Stimulated activated CD8-positive, alpha-beta memory T cell treated with anti-CD3 and anti-CD28 coated beads, Interleukin-2, amount 100 ng/mL, for 1 hour (primary cell): ENCODE measurements around the gene DCAF17.

ENCODE experiments used
- DNase-seq, 2 donors: peaks; one replicate each; pipeline ENCODE4 v3.0.0-alpha.2; 2020; ENCODE audit warnings: low read depth in 2 of 2

Gene DCAF17, protein sequence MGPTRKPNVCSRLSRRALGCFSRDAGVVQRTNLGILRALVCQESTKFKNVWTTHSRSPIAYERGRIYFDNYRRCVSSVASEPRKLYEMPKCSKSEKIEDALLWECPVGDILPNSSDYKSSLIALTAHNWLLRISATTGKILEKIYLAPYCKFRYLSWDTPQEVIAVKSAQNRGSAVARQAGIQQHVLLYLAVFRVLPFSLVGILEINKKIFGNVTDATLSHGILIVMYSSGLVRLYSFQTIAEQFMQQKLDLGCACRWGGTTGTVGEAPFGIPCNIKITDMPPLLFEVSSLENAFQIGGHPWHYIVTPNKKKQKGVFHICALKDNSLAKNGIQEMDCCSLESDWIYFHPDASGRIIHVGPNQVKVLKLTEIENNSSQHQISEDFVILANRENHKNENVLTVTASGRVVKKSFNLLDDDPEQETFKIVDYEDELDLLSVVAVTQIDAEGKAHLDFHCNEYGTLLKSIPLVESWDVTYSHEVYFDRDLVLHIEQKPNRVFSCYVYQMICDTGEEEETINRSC

DNA sequence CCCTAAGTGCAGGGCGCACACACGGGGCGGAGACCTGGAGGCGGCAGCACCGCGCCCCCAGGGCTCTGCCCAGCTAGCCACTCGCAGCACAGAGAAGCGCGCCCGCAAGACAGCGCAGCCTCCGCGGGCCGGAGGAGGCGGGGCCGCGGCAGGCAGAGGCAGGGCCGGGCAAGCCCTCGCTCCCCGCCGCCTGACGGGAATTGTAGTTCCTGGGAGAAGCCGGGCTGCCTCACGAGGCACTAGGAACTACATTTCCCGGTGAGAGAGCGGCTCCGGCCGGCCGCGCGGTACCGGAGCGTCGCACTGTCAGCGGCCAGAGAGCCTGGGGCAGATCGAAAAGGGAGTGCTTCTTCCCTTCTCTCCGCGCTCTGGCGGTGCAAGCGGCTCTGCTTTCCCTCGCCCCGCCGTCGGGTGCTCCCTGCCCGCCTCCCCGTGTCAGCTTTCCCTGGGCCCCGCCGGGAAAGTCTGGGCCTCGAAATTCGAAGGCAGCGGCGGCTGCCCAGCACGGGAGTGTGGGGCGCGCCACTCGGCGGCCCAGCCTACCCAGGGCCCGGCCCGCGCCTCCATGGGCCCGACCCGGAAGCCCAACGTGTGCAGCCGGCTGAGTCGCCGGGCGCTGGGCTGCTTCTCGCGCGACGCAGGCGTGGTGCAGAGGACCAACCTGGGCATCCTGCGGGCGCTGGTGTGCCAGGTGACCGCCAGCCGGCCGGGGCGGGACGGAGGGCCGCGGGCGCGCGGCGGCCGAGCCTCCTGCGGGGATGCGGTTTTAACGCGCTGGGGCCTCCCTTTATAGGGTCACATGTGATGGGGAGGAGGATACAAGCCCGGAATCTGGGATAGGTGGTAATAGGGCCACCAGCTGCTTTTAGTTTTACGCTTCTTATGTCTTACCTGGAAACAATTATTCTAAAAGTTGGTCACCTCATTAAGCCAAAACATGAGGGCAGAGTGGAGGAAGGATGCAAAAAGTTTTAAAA is at the start of gene DCAF17:
Gene DCAF17, plus strand, starts transcription at position 214 of the 977 bp plus-strand sequence. Its CDS starts 352 bp downstream, at position 566.
- DNase-seq, result peak; percentile 82 to 84

DNA sequence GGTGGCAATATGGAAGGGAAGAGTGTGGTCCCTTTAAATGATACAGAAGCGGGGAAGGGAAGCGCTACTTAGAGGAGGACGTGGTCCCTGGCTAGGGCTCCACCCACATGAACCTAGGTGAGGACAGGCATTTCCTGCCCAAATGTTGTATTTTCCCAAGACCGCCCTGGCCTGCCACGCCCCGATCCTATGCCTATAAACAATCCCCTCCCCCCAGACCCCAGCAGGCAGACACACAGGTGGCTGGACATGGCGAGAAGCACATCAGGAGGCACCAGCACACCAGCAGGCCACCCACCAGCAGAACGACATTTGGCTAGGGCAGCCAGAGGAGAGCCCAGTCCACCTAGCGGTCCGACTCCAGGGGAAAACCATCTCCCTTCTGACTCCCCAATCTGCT is 47.4 kb upstream of the DCAF17 start:
- DNase-seq, result no peak

DNA sequence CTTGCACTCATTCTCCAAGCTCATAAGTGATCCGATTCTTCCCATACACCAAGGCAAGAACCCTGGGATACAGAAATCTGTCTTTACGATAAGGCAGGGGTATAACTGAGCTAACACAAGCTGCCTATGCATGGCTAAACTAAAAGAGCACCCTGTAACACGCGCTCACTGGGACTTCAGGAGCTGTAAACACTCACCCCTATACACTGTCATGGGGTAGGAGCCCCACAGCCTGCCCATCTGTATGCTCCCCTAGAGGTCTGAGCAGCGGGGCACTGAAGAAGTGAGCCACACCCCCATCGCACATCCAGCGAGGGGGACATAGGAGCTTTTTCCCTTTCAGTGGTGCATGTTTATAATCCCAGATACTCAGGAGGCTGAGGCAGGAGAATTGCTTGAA is 47.0 kb upstream of the DCAF17 start:
- no peak for DNase-seq

DNA sequence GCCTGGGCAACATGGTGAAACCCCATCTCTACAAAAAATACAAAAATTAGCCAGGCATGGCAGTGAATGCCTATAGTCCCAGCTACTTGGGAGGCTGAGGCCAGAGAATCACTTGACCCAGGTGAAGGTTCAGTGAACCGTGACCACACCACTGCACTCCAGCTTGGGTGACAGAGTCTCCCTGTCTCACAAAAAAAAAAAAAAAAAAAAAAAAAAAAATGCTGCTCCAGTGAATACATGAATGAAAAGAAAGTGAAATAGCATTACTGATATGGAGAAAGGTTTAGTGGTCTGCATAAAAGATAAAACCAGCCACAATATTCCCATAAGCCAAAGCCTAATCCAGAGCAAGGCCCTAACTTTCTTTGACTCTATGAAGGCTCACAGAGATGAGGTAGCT is 44.7 kb upstream of the DCAF17 start:
- DNase-seq, result no peak

DNA sequence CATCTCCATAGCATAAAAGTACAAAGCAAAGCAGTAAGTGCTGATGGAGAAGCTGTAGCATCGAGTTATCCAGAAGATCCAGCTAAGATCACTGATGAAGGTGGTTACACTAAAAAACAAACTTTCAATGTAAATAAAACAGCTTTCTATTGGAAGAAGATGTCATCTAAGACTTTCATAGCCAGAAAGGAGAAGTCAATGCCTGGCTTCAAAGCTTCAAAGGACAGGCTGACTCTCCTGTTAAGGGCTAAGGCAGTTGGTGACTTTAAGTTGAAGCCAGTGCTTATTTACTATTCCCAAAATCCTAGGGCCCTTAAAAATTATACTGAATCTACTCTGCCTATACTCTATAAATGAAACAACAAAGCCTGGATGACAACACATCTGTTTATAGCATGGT is 44.2 kb upstream of the DCAF17 start:
- no peak for DNase-seq

DNA sequence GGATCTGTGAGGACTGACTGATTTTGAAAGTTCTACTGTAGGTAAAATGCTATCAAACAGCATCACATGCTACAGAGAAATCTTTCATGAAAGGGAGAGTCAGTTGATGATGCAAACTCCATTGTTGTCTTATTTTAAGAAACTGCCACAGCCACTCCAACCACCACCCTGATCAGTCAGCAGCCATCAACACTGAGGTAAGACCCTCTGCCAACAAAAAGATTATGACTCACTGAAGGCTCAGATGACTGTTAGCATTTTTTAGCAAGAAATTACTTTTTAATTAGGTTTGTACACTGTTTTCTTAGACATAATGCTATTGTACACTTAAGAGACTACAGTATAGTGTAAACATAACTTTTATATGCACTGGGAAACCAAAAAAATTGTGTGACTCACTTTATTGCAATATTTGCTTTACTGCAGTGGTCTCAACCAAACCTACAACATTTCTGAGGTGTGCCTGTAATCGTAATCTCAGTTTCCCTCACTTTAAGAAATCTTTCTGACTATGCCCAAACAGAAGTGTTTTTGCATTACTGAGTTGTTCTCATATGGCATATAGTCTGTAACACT is 43.0 kb upstream of the DCAF17 start:
- DNase-seq, result no peak

DNA sequence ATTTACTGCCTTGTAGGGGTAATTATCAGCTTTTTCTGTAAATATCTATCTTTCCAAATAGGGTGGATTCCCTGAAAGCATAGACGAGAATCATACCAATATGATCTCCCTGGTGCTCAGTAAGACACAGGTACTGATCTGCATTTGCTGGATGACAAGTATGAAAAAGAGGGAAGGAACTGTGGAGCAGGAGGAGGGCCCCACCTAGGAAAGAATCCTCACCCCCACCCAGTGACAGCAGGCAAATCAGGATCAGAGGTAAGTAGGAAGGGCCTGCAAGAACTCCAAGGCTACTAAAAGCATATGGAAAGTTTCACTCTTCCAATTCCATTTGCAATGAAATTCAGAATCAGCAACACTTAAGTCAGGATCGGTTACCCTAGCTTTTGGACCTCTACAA is 42.5 kb upstream of the DCAF17 start:
- no peak for DNase-seq

DNA sequence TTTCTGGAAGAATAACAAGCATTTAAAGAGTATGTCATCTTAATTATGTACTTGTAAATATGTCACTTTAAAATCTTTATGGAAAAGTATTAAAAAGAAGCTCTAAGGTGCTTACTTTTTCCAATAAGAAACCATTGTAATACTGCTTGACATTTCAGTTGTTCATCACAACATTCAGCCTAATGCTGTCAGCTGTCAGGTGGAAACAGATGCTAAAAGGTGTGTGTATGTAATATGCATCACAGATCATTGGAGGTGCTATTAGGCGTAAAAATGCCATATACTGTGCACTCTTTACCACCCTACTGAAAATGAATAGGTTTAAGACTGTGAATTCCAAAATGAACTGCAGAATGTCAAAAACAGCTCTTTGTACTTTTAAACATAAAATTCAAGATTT is 40.5 kb upstream of the DCAF17 start:
- no peak for DNase-seq

DNA sequence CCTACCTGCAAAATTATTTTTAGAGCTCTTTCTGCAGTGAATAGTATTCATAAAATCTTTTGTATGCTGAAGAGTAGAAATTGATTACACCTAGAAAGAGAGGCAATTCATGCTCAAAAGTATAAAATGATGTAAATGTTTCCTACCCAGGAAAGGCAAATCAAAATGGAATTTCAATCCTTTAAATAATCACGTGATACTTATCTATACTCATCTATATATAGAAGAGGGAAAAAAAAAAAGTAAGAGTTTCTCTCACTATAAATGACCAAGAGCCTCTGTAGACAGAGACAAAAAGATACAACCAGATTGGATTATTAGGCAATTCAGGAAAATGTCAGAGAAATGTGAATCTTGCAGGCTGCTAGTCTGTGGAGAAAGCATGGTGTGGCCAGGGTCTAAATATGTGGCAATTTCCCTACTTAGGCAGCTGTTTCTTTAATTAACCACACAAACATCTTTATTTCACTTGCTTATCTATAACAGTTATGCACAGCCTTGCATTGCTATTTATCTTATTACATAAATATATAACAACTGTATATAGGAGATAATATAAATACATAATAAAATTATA is 39.8 kb upstream of the DCAF17 start:
- no peak for DNase-seq

DNA sequence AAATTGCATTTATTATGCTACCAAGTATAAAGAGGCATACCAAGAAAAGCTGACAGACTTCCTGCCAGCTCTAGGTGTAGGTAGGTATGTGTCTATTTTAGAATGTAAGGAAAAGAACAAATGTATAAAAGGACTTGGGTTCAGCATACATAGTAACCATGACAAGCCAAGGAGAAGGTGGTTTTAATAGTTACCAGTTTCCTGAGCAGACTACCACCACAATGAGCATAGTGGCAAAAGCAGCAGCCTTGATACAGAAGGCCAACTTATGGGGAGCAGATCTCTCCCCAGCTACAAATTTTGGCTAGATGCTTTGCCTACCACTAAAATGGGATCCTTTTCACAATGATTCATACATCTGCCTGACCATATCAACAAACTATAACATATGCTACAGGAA is 34.7 kb upstream of the DCAF17 start:
- no peak for DNase-seq

DNA sequence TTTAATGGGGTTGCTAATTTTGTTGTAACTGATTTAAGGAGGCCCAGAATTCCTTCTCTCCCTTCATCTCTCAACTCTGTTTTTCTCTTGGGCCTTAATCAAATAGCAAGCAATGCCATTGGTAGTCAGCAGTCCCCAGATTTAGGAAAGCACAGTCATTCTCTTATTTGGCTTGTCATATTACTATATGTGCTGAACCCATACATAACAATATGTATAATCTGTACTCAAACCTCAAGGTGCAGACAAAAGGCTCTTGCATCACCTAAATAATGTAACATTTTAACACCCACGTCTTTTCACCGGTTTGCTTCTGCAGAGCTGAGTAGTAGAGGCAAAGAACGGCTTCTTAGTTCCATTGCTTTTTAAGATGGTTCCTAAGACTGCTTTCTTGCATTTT is 33.6 kb upstream of the DCAF17 start:
- no peak for DNase-seq

DNA sequence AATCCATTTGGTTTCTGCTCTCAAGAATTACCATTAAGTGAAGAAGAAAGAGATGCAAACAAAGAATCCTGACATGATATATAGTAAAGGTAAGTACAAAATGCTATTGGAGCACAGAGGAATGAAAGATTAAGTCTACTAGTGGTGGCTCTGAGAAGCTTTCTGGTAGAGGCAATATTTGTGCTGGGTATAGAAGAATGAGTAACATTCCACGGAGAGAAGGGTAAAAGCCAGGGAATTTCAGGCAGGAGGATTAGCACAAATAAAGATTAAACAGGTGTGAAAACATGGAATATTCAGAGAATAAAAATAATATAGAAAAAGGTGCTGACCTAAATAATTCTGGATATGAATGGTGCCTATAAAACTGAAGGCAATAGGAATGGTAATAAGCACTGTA is 32.1 kb upstream of the DCAF17 start:
- DNase-seq, result no peak

DNA sequence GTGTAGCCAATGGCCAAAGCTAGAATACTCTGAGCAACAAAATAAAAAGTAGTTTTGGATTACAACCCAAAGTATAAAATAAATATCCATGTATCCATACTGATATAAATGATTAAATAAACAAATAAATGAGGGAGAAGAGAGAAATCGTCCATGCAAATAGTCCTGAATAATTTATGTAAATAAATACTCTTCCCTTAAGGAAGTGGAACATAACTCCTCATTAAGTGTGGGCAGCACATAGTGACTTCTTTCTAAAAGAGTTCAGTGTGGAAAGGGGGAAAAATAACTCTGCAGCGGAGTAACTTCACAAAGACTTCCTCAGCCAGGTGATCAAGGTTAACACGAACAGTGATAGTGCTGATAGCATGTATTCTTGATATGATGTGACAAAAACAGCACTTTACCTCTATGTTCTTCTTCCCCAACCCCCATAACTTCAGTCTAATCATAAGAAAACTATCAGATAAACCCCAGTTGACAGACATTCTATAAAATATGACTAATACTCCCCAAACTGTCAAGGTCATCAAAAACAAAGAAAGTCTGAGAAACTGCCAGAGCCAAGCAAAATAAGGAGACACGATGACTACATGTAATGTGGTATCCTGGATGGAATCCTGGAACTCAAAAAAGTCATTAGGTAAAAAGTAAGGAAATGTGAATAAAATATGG is 31.0 kb upstream of the DCAF17 start:
- DNase-seq, result no peak

DNA sequence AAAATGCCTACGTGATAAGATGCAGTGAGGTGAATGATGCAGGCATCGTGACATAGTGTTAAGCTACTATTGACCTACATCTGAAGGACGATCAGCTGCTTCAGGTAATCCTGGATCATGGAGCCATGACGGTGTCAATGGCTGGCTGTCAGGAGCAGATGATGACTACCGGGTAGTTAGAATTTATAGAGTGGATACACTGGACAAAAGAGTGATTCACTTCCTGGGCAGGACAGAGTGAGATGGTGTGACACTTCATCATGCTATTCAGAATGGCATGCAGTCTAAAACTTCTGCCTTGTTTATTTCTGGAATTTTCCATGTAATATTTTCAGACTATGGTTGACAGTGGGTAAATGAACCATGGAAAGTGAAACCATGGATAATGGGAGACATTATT is 29.8 kb upstream of the DCAF17 start:
- no peak for DNase-seq

DNA sequence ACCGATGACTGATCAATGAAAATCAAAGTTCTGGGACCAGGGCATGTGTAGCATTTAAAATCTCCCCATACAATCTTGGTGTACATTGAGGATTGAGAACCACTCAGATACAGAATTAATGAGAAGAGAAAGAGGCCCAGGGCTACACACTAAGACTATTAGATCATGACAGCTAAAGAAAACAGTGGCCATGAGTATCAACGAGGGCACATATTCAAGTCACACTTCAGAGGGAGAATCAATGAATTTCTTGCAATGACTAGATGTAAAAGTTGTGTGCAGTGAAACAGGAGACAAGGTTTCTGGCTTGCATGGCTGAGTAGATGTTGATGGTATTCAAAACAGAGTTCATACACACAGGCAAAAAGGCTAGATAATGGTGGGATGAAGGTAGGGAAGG is 29.3 kb upstream of the DCAF17 start:
- no peak for DNase-seq

DNA sequence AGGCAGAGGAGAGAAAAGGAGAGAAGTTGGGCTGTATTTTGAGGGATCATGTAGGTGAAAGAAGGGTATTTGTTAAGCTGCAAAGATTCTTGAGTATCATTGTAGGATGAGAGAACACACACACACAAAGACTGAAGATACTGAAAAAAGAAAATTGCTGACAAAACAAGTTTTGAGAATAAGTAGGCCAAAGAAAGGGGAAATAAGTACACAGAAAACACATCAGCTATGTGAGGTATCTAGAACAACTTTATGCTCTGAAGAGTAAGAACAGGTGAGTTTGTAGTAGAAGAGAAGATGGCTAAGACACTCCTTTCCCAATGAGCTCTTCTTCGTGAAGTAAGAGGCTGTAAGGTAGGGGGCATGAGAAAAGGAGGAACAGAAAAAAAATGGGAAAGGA is 28.5 kb upstream of the DCAF17 start:
- DNase-seq, result no peak

DNA sequence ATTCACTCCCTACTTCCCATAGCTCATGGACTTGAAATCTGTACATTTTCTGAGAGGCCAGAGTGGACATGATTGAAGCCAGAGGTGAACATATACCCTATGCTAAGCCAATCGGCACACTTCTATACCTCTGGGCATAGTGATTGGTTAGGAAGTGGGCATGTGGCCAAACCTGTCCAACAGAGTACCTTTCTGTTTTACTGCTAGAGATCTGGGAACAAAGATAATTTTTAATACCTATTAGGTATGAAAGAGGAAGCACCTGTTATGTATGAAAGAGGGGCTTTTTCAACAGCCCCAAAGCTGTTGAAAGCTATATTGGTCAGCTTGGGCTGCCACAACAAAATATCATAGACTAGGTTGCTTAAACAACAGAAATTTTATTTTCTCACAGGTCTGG is 28.0 kb upstream of the DCAF17 start:
- no peak for DNase-seq

DNA sequence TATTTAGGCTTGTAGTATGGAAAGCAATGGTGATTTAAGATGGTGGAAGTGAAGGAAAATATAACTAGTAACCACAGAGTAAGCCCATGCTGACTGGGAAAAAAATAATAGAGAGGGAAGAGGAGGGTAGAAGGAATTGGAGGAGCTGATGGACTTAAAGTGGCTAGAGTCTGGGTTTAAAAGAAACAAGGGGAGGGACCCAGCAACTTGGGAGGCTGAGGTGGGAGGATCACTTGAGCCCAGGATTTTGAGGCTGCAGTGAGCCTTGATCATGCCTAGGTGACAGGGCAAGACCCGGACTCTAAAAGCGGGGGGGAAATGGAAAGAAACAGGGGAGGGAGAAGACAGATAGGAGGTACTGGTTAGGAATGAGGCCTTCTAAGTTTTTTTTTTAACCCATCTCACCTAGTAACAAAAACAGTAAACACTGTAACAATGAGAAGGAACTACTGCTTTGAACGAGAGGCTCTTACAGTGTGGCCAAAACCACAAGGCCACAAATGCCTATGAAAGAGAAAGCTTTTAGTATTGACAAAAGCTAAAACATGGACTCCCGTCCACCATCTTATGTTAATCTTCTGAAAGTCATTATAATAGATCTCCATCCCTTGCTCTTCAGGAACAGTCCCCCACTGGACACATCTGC is 26.9 kb upstream of the DCAF17 start:
- DNase-seq, result no peak

DNA sequence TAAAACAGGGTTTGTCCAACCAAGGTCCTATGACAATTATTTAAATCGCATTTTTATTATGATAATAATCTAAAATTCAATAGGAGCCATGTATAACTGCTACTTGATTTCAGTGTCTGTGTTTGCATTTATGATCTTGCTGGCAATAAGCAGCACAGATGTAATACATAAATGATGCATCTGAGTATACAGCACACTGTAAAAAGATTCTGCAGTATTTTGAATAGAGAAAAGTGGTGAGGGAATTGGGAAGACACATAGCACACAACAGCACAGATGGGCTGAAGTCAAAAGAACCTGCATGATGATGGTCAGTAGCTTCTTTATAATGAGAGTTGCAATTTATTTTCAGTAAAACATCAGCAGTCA is 26.4 kb upstream of the DCAF17 start:
- DNase-seq, result no peak

DNA sequence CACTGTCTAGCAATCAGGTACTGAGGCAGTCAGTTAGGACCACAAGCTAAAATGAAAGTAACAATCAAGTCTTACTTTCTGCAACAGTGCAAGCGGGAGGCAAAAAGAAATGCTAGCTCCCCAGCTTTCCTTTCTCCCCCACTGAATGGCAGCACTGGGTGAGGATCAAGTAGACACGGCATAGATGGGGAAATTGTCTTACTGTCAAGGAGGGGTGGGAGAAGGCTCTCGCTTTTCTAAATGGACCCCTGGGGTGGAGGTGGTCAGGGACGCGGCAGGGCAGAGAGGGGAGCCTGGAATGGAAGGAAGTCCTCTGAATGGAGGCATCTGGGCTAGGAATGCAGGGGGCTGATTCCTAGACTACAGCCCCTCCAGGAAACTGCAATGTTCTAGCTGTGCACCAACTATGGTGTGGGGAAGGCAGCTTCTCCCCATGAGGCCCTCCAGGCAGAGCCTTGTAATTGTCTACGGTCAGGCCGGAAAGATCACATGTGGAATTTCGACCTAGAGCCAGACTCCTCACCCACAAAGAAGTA is 24.5 kb upstream of the DCAF17 start:
- no peak for DNase-seq

DNA sequence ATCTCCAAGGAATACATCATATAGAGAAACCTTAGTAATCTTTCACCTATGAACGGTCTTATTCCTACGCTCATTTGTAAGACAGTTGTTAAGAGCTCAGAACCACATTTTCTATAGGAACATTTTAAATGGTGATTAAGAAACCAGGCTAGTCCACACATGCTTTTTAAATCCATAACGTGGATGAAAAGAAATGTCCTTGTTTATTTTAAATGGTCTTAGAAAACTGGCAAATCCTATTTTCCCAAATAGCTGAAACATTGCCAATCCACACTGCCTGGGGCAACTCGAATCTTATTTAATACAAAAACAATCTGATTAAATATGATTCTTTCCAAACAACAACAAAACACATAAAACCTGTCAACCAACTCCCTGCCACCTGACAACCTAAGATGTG is 23.9 kb upstream of the DCAF17 start:
- DNase-seq, result no peak
